ENCODE measurements around the gene CYP3A7. TPM values are rescaled to one million over a fixed set of nuclear protein-coding genes. Genes with fewer than 3 reads are reported as not detected.
"Not testable (repeated sequence)": the region's sequence is repeated elsewhere in the genome, so short reads cannot be mapped to it uniquely, and the experiment has no call there.

CYP3A7 gene
- total and polyA plus RNA-seq, 2 of the 4 experiments (the other 2 are of a cell fraction), result not detected

- no CpG with 5 or more reads among the region's 5 CpGs for WGBS, 2 experiments (ENCODE audit: extremely low coverage in 2 of 2, insufficient read length in 1 of 2)
- H3K27me3 ChIP-seq (ENCODE audit: control insufficient read depth, insufficient read depth, low read length), result peaks cover 1% of the 10 kb centered on the region
- H3K27ac ChIP-seq (ENCODE audit: insufficient read depth, low read length), result no peak overlapping the region
- H3K36me3 ChIP-seq (ENCODE audit: control insufficient read depth, insufficient read depth, low read length), result no peaks in the 10 kb centered on the region
- no peak overlapping the region for H3K4me2 ChIP-seq (ENCODE audit: low read depth, low read length)
- ChIA-PET POLR2A (ENCODE audit: unreplicated experiment) (no interaction called here), CTCF (no interaction called here)
- no peak overlapping the region for H2BK5ac ChIP-seq (ENCODE audit: low read depth, low read length, poor library complexity, severe bottlenecking)
- no peak overlapping the region for H3K23ac ChIP-seq (ENCODE audit: low read depth, low read length)
- H4K20me1 ChIP-seq (ENCODE audit: insufficient read depth, low read length), result no peaks in the 10 kb centered on the region
- H4K5ac ChIP-seq (ENCODE audit: low read depth, low read length), result no peak overlapping the region
- no peak overlapping the region for H3K4ac ChIP-seq (ENCODE audit: low read depth, low read length)
- H3K79me1 ChIP-seq (ENCODE audit: low read depth in 1 of 2, low read length in 2 of 2), result no peaks in the 10 kb centered on the region
- no peak overlapping the region for H3K14ac ChIP-seq (replicated peaks; ENCODE audit: low read depth, low read length)
- H2BK120ac ChIP-seq (ENCODE audit: low read depth, low read length), result no peak overlapping the region
- H3K9me3 ChIP-seq (ENCODE audit: control insufficient read depth, insufficient read depth, low read length), result no peaks in the 10 kb centered on the region
- H2BK15ac ChIP-seq (ENCODE audit: low read depth, low read length), result no peak overlapping the region
- DNase-seq, result no peak
- no peak overlapping the region for H3K56ac ChIP-seq (ENCODE audit: extremely low read depth, insufficient read depth, low read length)
- no peak for TF ChIP-seq ELK1 (IDR thresholded peaks at IDR 0.05; ENCODE audit: borderline replicate concordance, low read depth, low read length)
- no peak for TF ChIP-seq USF2 (IDR thresholded peaks at IDR 0.05; ENCODE audit: low read depth, low read length)
- no peak for TF ChIP-seq CHD1 (IDR thresholded peaks at IDR 0.05; ENCODE audit: low read depth, low read length)
- TF ChIP-seq BHLHE40 (IDR thresholded peaks at IDR 0.05; ENCODE audit: low read depth, low read length), result no peak
- TF ChIP-seq MAZ (IDR thresholded peaks at IDR 0.05; ENCODE audit: borderline replicate concordance, low read depth, low read length), result no peak
- no peak overlapping the region for H2AFZ ChIP-seq (replicated peaks; ENCODE audit: low read length, poor library complexity)
- no peak for ATAC-seq (ENCODE audit: low read depth)
- H3K9me1 ChIP-seq (ENCODE audit: insufficient read depth, low read length), result no peaks in the 10 kb centered on the region
- no peak overlapping the region for H4K91ac ChIP-seq (ENCODE audit: insufficient read depth, low read depth, low read length)
- dilution Hi-C loops (cut with HindIII; ENCODE audit: low sequenced_read_pairs, unreplicated experiment), result no loop called here
- no peak overlapping the region for H2BK20ac ChIP-seq (ENCODE audit: low read depth, low read length)
- H3K4me1 ChIP-seq (ENCODE audit: control insufficient read depth, insufficient read depth, low read length), result no peaks in the 10 kb centered on the region
- in situ Hi-C loops (cut with MboI; ENCODE audit: low sequenced_read_pairs), result no loop called here
- no peak overlapping the region for H3K9ac ChIP-seq (ENCODE audit: low read depth, low read length)
- no peak overlapping the region for H2AK9ac ChIP-seq (replicated peaks; ENCODE audit: low read depth, low read length, poor library complexity)
- no peak overlapping the region for H2AK5ac ChIP-seq (ENCODE audit: low read depth, low read length)
- intact Hi-C loops (cut with micrococcal nuclease), result no loop called here
- no peak overlapping the region for H4K8ac ChIP-seq (ENCODE audit: low read depth in 2 of 2, low read length in 2 of 2)
- no peak overlapping the region for H3K18ac ChIP-seq (ENCODE audit: low read depth, low read length)
- H3K4me3 ChIP-seq (ENCODE audit: insufficient read depth, low read depth, low read length), result no peak overlapping the region
- no TSS peak for BruUV-seq (replicated peaks)
Measured at GRCh38 chr7:99778880-99779279, 43.9 kb upstream of the CYP3A7 start.

- H3K27ac ChIP-seq (ENCODE audit: insufficient read depth, low read length); H2AK9ac ChIP-seq (replicated peaks; ENCODE audit: low read depth, low read length, poor library complexity); H3K9me1 ChIP-seq (ENCODE audit: insufficient read depth, low read length); CTCF ChIA-PET; H3K9ac ChIP-seq (ENCODE audit: low read depth, low read length); H3K56ac ChIP-seq (ENCODE audit: extremely low read depth, insufficient read depth, low read length); H2BK15ac ChIP-seq (ENCODE audit: low read depth, low read length); H3K18ac ChIP-seq (ENCODE audit: low read depth, low read length); BruUV-seq (replicated peaks); H3K4me3 ChIP-seq (ENCODE audit: insufficient read depth, low read depth, low read length); intact Hi-C loops (cut with micrococcal nuclease); H2AFZ ChIP-seq (replicated peaks; ENCODE audit: low read length, poor library complexity); H4K91ac ChIP-seq (ENCODE audit: insufficient read depth, low read depth, low read length); H2AK5ac ChIP-seq (ENCODE audit: low read depth, low read length); H3K14ac ChIP-seq (replicated peaks; ENCODE audit: low read depth, low read length); H3K9me3 ChIP-seq (ENCODE audit: control insufficient read depth, insufficient read depth, low read length); H3K4me2 ChIP-seq (ENCODE audit: low read depth, low read length); DNase-seq; in situ Hi-C loops (cut with MboI; ENCODE audit: low sequenced_read_pairs); H4K20me1 ChIP-seq (ENCODE audit: insufficient read depth, low read length); POLR2A ChIA-PET (ENCODE audit: unreplicated experiment); H3K36me3 ChIP-seq (ENCODE audit: control insufficient read depth, insufficient read depth, low read length); ATAC-seq (ENCODE audit: low read depth); H2BK120ac ChIP-seq (ENCODE audit: low read depth, low read length); H3K4me1 ChIP-seq (ENCODE audit: control insufficient read depth, insufficient read depth, low read length); H2BK5ac ChIP-seq (ENCODE audit: low read depth, low read length, poor library complexity, severe bottlenecking); H4K8ac ChIP-seq (ENCODE audit: low read depth in 2 of 2, low read length in 2 of 2); H3K79me1 ChIP-seq (ENCODE audit: low read depth in 1 of 2, low read length in 2 of 2); H2BK20ac ChIP-seq (ENCODE audit: low read depth, low read length); H4K5ac ChIP-seq (ENCODE audit: low read depth, low read length); H3K4ac ChIP-seq (ENCODE audit: low read depth, low read length); H3K23ac ChIP-seq (ENCODE audit: low read depth, low read length); H3K27me3 ChIP-seq (ENCODE audit: control insufficient read depth, insufficient read depth, low read length); dilution Hi-C loops (cut with HindIII; ENCODE audit: low sequenced_read_pairs, unreplicated experiment): not testable (repeated sequence)
- WGBS, 2 experiments (ENCODE audit: extremely low coverage in 2 of 2, insufficient read length in 1 of 2), result no CpG with 5 or more reads among the region's 1 CpG
Measured at GRCh38 chr7:99773395-99773794, 38.4 kb upstream of the CYP3A7 start.

Data from IMR-90 (cell line).